HEK293 (cell line): ENCODE results near the gene TC2N.
A peak's percentile ranks its signal among the peaks of the same experiment; 100 is the strongest.

Experiments
- CTCF ChIA-PET: fragments of 350-600 bp; formaldehyde crosslinking; extraction: SDS; loops from one replicate; lab custom pipeline; 2021; ENCODE audit warnings: antibody characterized with exemption; lab: Yijun Ruan, JAX
- POLR2A ChIA-PET: fragments of 300-600 bp; formaldehyde crosslinking; extraction: SDS; loops from one replicate; lab custom pipeline; 2020; ENCODE audit warnings: antibody characterized with exemption, inconsistent platforms; lab: Yijun Ruan, JAX
- H3K27ac ChIP-seq: fragments of 200-500 bp; sonication (Bioruptor generic); 2 replicates; pipeline ENCODE4 v1.5.1; 2014; ENCODE audit warnings: low read depth, low read length, control low read depth, inconsistent platforms; ENCODE audit errors: extremely low read depth
- H3K36me3 ChIP-seq, 2 experiments: fragments of 200-500 bp in 1 of 2; sonication (Bioruptor generic) in 1 of 2; 1 replicate in 1 of 2; 2 replicates in 1 of 2; pipeline ENCODE4 v1.5.1; 2014 to 2017; ENCODE audit warnings: inconsistent platforms in 2 of 2, low read length in 2 of 2; ENCODE audit not compliant: control insufficient read depth in 2 of 2, insufficient read depth in 1 of 2
- H3K4me1 ChIP-seq: fragments of 200-500 bp; sonication (Bioruptor generic); 2 replicates; pipeline ENCODE4 v1.5.1; 2014; ENCODE audit warnings: mild to moderate bottlenecking, low read length, inconsistent platforms; ENCODE audit not compliant: control insufficient read depth, insufficient read depth
- H3K4me3 ChIP-seq: 2 replicates; pipeline ENCODE4 v1.5.1; 2011; ENCODE audit warnings: low read depth, mild to moderate bottlenecking, control low read depth, low read length, moderate library complexity
- H3K9me3 ChIP-seq: fragments of 200-500 bp; sonication (Bioruptor generic); 2 replicates; pipeline ENCODE4 v1.5.1; 2014; ENCODE audit warnings: low read depth, low read length, inconsistent platforms; ENCODE audit not compliant: control insufficient read depth, insufficient read depth
- HOXA7 ChIP-seq: sonication (generic); formaldehyde crosslinking; IDR thresholded peaks from 2 replicates; pipeline ENCODE4 v1.8.1; 2022; ENCODE audit warnings: missing genetic modification reagents, borderline replicate concordance
- TCF7L2 ChIP-seq: IDR thresholded peaks from 2 replicates; pipeline ENCODE4 v1.6.1; 2011; ENCODE audit warnings: low read depth, mild to moderate bottlenecking, inconsistent platforms, low read length, moderate library complexity, borderline replicate concordance
- YY2 ChIP-seq: fragments of 450-650 bp; formaldehyde crosslinking; IDR thresholded peaks from 2 replicates; pipeline ENCODE4 v1.5.1; 2016; ENCODE audit warnings: missing biosample characterization, missing genetic modification characterization
- ZBTB1 ChIP-seq: fragments of 450-650 bp; formaldehyde crosslinking; IDR thresholded peaks from 2 replicates; pipeline ENCODE4 v1.5.1; 2016; ENCODE audit warnings: missing biosample characterization, missing genetic modification characterization
- ZFHX2 ChIP-seq: fragments of 450-650 bp; formaldehyde crosslinking; conservative IDR thresholded peaks from 2 replicates; pipeline ENCODE4 v1.5.1; 2016; ENCODE audit warnings: missing biosample characterization, missing genetic modification characterization
- ZNF24 ChIP-seq: fragments of 450-650 bp; formaldehyde crosslinking; IDR thresholded peaks from 2 replicates; pipeline ENCODE4 v1.5.1; 2016; ENCODE audit warnings: missing biosample characterization, missing genetic modification characterization
- ZNF311 ChIP-seq: fragments of 450-650 bp; formaldehyde crosslinking; IDR thresholded peaks from 2 replicates; pipeline ENCODE4 v1.5.1; 2017; ENCODE audit warnings: missing biosample characterization, missing genetic modification characterization, borderline replicate concordance
- ZNF335 ChIP-seq: fragments of 450-650 bp; formaldehyde crosslinking; conservative IDR thresholded peaks from 2 replicates; pipeline ENCODE4 v1.5.1; 2016; ENCODE audit warnings: missing biosample characterization, missing genetic modification characterization
- ZNF610 ChIP-seq: fragments of 450-650 bp; formaldehyde crosslinking; IDR thresholded peaks from 2 replicates; pipeline ENCODE4 v1.5.1; 2016; ENCODE audit warnings: missing biosample characterization, missing genetic modification characterization, borderline replicate concordance
- ZNF654 ChIP-seq: fragments of 450-650 bp; formaldehyde crosslinking; IDR thresholded peaks from 2 replicates; pipeline ENCODE4 v1.5.1; 2016; ENCODE audit warnings: low read depth, missing biosample characterization, missing genetic modification characterization
- ZNF660 ChIP-seq: fragments of 450-650 bp; IDR thresholded peaks from 2 replicates; pipeline ENCODE4 v1.5.1; 2018; ENCODE audit warnings: missing biosample characterization, mild to moderate bottlenecking, missing genetic modification characterization
- ZNF701 ChIP-seq: fragments of 450-650 bp; formaldehyde crosslinking; IDR thresholded peaks from 2 replicates; pipeline ENCODE4 v1.5.1; 2016; ENCODE audit warnings: missing biosample characterization, missing genetic modification characterization
- TF ChIP-seq, protein P1 (sequence below): fragments of 450-650 bp; formaldehyde crosslinking; IDR thresholded peaks from 2 replicates; pipeline ENCODE4 v1.5.1; 2016; ENCODE audit warnings: missing biosample characterization, missing genetic modification characterization
- TF ChIP-seq, protein P2 (sequence below): fragments of 450-650 bp; formaldehyde crosslinking; IDR thresholded peaks from 2 replicates; pipeline ENCODE4 v1.5.1; 2016; ENCODE audit warnings: missing biosample characterization, missing genetic modification characterization
- TF ChIP-seq, protein P3 (sequence below): fragments of 450-650 bp; formaldehyde crosslinking; IDR thresholded peaks from 2 replicates; pipeline ENCODE4 v1.5.1; 2016; ENCODE audit warnings: missing biosample characterization, missing genetic modification characterization
- TF ChIP-seq, protein P4 (sequence below): fragments of 450-650 bp; formaldehyde crosslinking; IDR thresholded peaks from 2 replicates; pipeline ENCODE4 v1.5.1; 2016; ENCODE audit warnings: missing biosample characterization, missing genetic modification characterization
- TF ChIP-seq, protein P5 (sequence below): fragments of 450-650 bp; formaldehyde crosslinking; IDR thresholded peaks from 2 replicates; pipeline ENCODE4 v1.5.1; 2017; ENCODE audit warnings: missing biosample characterization, missing genetic modification characterization
- TF ChIP-seq, protein P6 (sequence below): fragments of 450-650 bp; formaldehyde crosslinking; IDR thresholded peaks from 2 replicates; pipeline ENCODE4 v1.5.1; 2016; ENCODE audit warnings: missing biosample characterization, missing genetic modification characterization
- TF ChIP-seq, protein P7 (sequence below): fragments of 450-650 bp; formaldehyde crosslinking; IDR thresholded peaks from 2 replicates; pipeline ENCODE4 v1.5.0; 2017; ENCODE audit warnings: missing biosample characterization, missing genetic modification characterization, borderline replicate concordance
- TF ChIP-seq, protein P8 (sequence below): fragments of 450-650 bp; formaldehyde crosslinking; IDR thresholded peaks from 2 replicates; pipeline ENCODE4 v1.5.1; 2016; ENCODE audit warnings: missing biosample characterization, missing genetic modification characterization, borderline replicate concordance

The TC2N gene

DNA sequence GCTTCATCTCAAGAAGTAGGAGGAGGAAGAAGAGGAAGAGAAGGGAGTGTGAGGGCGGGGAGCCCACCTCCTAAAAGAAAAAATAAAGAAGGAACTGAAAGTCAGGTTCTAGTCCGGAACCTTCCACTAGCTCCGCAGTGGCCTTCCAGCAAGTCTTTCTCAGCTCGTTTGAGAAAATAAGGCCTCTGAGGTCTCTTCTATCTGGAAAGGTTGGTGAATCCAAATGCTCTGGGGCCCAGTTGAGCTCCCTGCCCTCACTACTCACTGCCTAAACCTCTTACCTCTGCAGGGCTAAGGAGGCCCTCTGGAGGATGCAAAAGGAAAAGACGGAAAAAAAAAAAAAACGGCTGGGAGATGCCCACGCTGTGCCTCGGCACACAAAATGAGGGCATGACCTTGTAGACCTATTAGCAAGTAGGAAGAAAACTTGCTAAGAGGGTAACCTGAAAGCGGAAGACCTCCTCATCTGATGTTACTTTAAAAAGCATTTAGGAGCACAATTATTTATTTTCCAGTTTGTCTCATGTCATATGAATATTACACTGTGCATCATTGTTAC lies 44.2 kb upstream of the TC2N start:
- CTCF ChIA-PET, result interaction anchor here (0.6 to 3.2 kb wide), 27 partner anchors 9 to 770 kb away, joined by 3 to 17 read pairs (median 4); no protein-coding TSS in a partner anchor
- H3K36me3 ChIP-seq, result no peaks in the 10 kb centered on the region
- no peak overlapping the region for H3K27ac ChIP-seq
- no peaks in the 10 kb centered on the region for H3K9me3 ChIP-seq
- H3K4me1 ChIP-seq, result no peaks in the 10 kb centered on the region
- POLR2A ChIA-PET, result no interaction called here
- TF ChIP-seq, protein P1, sequence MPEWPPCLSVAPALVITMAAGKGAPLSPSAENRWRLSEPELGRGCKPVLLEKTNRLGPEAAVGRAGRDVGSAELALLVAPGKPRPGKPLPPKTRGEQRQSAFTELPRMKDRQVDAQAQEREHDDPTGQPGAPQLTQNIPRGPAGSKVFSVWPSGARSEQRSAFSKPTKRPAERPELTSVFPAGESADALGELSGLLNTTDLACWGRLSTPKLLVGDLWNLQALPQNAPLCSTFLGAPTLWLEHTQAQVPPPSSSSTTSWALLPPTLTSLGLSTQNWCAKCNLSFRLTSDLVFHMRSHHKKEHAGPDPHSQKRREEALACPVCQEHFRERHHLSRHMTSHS, result no peak
- TF ChIP-seq ZNF654, result peak; percentile 66
- TF ChIP-seq ZFHX2 (tag by site-specific recombination), result no peak
- TF ChIP-seq, protein P2, sequence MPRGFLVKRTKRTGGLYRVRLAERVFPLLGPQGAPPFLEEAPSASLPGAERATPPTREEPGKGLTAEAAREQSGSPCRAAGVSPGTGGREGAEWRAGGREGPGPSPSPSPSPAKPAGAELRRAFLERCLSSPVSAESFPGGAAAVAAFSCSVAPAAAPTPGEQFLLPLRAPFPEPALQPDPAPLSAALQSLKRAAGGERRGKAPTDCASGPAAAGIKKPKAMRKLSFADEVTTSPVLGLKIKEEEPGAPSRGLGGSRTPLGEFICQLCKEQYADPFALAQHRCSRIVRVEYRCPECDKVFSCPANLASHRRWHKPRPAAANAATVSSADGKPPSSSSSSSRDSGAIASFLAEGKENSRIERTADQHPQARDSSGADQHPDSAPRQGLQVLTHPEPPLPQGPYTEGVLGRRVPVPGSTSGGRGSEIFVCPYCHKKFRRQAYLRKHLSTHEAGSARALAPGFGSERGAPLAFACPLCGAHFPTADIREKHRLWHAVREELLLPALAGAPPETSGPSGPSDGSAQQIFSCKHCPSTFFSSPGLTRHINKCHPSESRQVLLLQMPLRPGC, result no peak
- TF ChIP-seq HOXA7 (CRISPR knock-in tag), result no peak
- peak; percentile 30; the same call in 1 of the 2 replicates for TF ChIP-seq ZNF660 (tag by site-specific recombination)
- TF ChIP-seq, protein P3, sequence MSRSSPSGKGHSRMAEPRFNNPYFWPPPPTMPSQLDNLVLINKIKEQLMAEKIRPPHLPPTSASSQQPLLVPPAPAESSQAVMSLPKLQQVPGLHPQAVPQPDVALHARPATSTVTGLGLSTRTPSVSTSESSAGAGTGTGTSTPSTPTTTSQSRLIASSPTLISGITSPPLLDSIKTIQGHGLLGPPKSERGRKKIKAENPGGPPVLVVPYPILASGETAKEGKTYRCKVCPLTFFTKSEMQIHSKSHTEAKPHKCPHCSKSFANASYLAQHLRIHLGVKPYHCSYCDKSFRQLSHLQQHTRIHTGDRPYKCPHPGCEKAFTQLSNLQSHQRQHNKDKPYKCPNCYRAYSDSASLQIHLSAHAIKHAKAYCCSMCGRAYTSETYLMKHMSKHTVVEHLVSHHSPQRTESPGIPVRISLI (tag by site-specific recombination), result 0 out of 2 replicates have a peak, but pooled peaks have one; percentile 57
- TF ChIP-seq ZNF335 (tag by site-specific recombination), result peak; percentile 52; the same call in 1 of the 2 replicates
- no peak for TF ChIP-seq ZNF701 (tag by site-specific recombination)
- TF ChIP-seq, protein P4, sequence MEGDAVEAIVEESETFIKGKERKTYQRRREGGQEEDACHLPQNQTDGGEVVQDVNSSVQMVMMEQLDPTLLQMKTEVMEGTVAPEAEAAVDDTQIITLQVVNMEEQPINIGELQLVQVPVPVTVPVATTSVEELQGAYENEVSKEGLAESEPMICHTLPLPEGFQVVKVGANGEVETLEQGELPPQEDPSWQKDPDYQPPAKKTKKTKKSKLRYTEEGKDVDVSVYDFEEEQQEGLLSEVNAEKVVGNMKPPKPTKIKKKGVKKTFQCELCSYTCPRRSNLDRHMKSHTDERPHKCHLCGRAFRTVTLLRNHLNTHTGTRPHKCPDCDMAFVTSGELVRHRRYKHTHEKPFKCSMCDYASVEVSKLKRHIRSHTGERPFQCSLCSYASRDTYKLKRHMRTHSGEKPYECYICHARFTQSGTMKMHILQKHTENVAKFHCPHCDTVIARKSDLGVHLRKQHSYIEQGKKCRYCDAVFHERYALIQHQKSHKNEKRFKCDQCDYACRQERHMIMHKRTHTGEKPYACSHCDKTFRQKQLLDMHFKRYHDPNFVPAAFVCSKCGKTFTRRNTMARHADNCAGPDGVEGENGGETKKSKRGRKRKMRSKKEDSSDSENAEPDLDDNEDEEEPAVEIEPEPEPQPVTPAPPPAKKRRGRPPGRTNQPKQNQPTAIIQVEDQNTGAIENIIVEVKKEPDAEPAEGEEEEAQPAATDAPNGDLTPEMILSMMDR (tag by site-specific recombination), result peak; percentile 48
- H3K4me3 ChIP-seq, result no peak overlapping the region

DNA sequence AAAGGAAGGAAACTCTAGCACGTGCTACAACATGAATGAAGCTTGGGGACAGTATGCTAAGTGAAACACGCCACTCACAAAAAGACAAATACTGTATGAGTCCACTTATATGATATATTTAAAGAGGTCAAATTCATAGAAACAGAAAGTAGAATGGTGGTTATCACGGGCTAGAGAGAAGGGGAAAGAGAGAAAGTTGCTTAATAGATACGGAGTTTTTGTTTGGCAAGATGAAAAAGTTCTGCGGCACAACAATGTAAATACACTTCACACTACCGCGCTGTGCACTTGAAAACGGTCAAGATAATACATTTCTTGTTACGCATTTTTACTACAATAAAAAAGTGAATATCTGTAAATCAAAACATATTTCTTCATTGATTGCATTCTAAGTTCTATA lies 42.9 kb upstream of the TC2N start:
- ChIA-PET POLR2A (no interaction called here), CTCF (interaction anchor here (1.6 to 1.7 kb wide), 2 partner anchors 10 to 260 kb away, joined by 9 to 13 read pairs; no protein-coding TSS in a partner anchor)
- Histone ChIP-seq H3K4me1 (no peaks in the 10 kb centered on the region), H3K4me3 (no peak overlapping the region), H3K27ac (no peak overlapping the region), H3K9me3 (no peaks in the 10 kb centered on the region), H3K36me3 (no peaks in the 10 kb centered on the region)
- TF ChIP-seq YY2, result no peak
- no peak for TF ChIP-seq ZNF311
- TF ChIP-seq TCF7L2, result no peak
- TF ChIP-seq, protein P5, sequence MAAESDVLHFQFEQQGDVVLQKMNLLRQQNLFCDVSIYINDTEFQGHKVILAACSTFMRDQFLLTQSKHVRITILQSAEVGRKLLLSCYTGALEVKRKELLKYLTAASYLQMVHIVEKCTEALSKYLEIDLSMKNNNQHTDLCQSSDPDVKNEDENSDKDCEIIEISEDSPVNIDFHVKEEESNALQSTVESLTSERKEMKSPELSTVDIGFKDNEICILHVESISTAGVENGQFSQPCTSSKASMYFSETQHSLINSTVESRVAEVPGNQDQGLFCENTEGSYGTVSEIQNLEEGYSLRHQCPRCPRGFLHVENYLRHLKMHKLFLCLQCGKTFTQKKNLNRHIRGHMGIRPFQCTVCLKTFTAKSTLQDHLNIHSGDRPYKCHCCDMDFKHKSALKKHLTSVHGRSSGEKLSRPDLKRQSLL, result no peak
- TF ChIP-seq, protein P6, sequence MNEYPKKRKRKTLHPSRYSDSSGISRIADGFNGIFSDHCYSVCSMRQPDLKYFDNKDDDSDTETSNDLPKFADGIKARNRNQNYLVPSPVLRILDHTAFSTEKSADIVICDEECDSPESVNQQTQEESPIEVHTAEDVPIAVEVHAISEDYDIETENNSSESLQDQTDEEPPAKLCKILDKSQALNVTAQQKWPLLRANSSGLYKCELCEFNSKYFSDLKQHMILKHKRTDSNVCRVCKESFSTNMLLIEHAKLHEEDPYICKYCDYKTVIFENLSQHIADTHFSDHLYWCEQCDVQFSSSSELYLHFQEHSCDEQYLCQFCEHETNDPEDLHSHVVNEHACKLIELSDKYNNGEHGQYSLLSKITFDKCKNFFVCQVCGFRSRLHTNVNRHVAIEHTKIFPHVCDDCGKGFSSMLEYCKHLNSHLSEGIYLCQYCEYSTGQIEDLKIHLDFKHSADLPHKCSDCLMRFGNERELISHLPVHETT (tag by site-specific recombination), result no peak
- TF ChIP-seq, protein P7, sequence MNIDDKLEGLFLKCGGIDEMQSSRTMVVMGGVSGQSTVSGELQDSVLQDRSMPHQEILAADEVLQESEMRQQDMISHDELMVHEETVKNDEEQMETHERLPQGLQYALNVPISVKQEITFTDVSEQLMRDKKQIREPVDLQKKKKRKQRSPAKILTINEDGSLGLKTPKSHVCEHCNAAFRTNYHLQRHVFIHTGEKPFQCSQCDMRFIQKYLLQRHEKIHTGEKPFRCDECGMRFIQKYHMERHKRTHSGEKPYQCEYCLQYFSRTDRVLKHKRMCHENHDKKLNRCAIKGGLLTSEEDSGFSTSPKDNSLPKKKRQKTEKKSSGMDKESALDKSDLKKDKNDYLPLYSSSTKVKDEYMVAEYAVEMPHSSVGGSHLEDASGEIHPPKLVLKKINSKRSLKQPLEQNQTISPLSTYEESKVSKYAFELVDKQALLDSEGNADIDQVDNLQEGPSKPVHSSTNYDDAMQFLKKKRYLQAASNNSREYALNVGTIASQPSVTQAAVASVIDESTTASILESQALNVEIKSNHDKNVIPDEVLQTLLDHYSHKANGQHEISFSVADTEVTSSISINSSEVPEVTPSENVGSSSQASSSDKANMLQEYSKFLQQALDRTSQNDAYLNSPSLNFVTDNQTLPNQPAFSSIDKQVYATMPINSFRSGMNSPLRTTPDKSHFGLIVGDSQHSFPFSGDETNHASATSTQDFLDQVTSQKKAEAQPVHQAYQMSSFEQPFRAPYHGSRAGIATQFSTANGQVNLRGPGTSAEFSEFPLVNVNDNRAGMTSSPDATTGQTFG (tag by site-specific recombination), result no peak
- TF ChIP-seq, protein P8, sequence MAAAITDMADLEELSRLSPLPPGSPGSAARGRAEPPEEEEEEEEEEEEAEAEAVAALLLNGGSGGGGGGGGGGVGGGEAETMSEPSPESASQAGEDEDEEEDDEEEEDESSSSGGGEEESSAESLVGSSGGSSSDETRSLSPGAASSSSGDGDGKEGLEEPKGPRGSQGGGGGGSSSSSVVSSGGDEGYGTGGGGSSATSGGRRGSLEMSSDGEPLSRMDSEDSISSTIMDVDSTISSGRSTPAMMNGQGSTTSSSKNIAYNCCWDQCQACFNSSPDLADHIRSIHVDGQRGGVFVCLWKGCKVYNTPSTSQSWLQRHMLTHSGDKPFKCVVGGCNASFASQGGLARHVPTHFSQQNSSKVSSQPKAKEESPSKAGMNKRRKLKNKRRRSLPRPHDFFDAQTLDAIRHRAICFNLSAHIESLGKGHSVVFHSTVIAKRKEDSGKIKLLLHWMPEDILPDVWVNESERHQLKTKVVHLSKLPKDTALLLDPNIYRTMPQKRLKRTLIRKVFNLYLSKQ (tag by site-specific recombination), result no peak
- no peak for TF ChIP-seq ZNF610 (tag by site-specific recombination)
- no peak for TF ChIP-seq ZNF24 (tag by site-specific recombination)
- no peak for TF ChIP-seq ZBTB1
